ENCODE data around the gene ARMH1.
"Not testable (repeated sequence)": the region's sequence is repeated elsewhere in the genome, so short reads cannot be mapped to it uniquely, and the experiment has no call there.

Gene ARMH1

DNA sequence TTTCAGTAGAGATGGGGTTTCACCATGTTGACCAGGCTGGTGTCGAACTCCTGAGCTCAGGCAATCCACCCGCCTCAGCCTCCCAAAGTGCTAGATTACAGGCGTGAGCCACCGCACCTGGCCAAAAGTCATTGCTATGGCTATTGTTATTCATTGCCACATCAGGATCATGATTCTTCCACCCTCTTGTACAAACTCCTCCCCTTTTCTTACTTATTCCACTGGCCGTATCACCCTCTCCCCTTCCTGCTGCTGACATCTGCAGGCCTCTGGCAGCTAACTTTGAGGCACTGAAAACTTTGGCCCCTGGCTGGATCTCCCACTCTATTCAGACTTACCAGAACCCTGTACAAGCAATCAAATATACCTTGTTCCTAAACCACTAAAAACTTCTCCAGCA lies 11.1 kb upstream of the ARMH1 start:
- H3K27ac ChIP-seq: no peak overlapping the region

DNA sequence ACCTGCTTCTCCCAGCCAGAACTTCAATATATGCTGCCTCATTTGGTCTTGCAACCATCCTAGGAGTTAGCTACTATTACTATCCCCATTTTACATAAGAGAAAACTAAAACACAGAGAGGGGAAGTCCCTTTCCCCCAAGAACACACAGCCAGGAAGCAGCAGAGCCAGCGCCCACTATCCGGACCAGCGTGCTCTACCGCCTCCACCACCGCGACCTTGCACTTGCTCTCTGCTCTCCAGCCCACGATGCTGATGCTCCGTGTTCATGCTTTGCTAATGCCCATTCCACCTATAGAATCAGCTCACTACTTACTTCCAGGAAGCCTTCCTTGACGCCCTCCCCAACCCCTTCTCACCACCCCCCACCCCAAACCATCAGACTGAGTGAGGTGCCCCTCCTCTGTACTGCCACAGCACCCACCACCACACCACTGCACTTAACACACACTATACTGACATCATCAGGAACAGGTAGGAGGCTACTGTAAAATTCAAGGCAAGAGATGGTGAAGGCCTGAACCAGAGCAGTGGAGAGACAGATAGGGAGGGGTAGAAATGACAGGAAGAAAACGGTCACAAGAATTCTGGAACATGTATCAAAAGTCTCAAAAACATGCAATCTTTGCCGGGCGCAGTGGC lies 9.7 kb upstream of the ARMH1 start:
- H3K4me3 ChIP-seq: no peak overlapping the region
- H3K27ac ChIP-seq: no peak overlapping the region

More for the DNA sequence above, 11.1 kb upstream of the ARMH1 start:
- no peak overlapping the region for H3K4me3 ChIP-seq

DNA sequence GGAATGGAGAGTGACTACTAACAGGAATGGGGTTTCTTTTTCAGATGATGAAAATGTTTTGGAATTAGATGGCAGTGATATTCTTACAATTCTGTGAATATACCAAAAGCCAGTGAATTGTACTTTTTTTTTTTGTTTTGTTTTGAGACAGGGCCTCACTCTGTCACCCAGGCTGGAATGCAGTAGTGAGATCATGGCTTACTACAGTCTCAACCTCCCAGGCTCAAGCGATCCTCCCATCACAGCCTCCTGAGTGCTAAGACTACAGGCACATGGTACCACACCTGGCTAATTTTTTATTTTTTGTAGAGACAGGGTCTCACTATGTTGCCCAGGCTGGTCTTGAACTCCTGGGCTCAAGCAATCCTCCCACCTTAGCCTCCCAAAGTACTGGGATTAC lies 7.8 kb upstream of the ARMH1 start:
- not testable (repeated sequence) for H3K27ac ChIP-seq, H3K4me3 ChIP-seq

DNA sequence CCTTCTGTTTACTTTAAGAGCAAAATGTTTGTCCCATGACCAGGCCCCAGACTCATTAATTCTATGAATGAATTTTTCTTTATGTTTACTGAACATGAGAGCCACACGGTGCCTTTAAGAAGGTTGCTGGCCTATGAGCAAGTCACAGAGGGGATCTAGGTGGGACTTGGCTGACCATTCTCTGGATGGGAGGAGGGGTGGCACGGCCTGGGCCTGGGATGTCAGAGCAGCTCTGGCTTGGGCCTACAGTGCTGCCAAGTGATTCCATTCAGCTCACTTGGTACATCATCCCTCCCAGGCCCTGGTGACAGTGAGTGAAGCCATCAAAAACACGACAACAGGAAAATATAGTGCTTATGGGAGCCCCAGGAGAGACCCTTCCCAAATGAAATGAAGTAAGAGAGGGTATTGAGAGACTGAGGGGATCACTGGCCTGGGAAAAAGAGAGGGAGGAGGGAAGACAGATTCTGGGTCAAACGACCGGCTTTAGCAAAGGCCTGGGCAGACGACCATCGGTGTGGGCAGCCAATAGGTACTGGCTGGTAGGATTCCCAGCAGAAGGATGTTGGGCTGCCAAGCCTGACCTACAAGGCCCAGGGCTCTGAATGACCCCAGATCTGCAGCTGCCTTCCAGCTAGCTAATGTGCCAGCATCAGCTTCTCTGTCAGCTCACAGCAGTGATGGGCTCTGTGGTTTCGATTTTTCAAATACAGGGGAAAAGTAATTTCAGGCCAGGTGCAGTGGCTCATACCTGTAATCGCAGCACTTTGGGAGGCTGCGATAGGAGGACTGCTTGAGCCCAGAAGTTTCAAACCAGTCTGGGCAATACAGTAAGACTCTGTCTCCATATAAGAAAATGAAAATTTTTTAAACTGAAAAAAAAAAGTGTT lies 3.5 kb upstream of the ARMH1 start:
- no peak overlapping the region for H3K27ac ChIP-seq
- no peak overlapping the region for H3K4me3 ChIP-seq

DNA sequence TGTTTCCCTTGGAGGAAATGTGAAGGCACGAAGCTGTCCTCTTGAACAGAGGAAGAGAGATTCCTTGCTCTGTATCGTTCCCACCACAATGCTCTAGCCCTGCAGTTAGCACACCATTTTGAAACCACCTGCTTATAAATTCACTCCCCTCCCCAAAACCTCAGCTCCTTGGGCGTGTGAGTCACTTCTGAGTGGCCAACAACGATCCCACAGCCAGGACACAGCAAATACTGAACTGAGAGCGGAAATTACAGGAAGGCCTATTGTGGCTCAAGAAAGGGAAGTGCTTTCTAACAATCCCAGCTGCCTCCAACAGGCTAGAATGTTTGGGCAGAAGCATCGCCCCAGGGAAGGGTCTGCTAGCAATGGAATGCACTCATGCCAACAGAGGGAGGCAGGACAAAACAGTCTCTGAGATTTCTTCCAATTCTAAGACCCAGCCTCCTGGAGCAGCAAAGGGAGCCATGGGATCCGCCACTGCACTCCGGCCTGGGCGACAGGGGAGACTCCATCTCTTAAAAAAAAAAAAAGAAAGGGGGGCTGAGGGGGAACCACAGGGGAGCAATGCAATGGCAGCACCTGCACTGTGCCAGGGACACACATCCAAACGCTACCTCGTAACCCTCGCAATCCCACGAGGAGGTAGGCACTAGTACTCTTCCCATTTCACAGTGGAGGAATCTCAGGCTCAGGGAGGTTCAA lies 2.1 kb upstream of the ARMH1 start:
- H3K27ac ChIP-seq: peak overlapping the region in 6 of 21 experiments; percentile 7 to 87 (median 62)

DNA sequence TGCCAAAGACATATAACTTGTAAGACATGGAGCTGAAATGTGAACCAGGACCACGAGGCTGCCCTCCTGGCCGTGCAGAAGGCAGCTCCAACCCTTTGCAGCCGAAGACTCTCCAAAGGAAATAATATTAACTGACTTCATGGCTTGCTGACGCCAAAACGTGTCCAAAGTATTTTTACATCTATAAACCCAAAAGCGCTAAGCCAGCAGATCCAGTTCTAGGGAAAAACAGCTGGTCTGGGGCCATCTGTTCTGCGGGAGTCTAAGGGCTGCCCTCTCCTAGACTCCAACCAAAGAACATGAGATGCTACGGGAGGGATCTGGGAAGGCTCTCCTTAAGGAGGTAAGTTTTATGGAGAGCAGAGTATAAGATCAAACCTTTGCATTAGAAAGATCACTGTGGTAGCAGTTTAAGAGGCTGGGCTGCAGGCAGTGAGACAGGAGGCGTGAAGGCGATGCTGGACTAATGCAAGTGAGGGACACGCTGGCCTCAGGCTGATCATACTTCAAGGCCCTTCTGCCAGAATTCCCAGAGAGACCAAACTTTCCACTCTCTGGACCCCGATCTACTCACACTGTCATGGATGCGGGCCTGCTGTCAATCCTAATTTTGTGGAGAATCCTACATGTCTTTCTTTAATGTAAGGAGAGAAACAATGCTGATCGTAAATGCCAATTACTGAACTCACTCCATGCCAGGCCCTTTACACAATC lies 1.4 kb upstream of the ARMH1 start:
- peak overlapping the region; percentile 49 to 59 (median 56) for H3K4me3 ChIP-seq
- H3K27ac ChIP-seq: peak overlapping the region in 20 of 21 experiments; percentile 77 to 93 (median 87)

More for the DNA sequence above, 2.1 kb upstream of the ARMH1 start:
- no peak overlapping the region for H3K4me3 ChIP-seq

DNA sequence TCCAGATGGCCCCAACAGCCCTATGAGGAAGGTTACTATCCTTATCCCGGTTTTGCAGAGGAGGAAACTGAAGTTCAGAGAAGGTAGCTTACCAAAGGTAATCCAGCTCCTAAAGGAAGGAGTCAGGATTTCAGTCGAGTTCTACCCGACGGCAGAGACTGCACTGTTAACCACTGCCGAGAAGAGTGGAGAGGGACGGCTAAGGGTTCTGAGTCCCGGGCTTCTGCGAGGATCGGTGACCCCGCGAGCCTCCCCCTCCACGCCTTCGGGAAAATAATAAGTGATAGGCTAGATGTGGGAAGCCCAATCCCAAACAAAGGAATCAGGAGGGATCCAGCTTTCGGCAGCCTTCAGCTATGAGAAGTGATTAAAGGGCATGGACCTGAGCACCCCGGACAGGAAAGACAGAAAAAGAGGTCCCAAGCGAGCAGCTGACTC lies 820 bp upstream of the ARMH1 start:
- Histone ChIP-seq H3K27ac (peak overlapping the region in 20 of 21 experiments; percentile 77 to 93 (median 87)), H3K4me3 (peak overlapping the region; percentile 49 to 59 (median 56))

DNA sequence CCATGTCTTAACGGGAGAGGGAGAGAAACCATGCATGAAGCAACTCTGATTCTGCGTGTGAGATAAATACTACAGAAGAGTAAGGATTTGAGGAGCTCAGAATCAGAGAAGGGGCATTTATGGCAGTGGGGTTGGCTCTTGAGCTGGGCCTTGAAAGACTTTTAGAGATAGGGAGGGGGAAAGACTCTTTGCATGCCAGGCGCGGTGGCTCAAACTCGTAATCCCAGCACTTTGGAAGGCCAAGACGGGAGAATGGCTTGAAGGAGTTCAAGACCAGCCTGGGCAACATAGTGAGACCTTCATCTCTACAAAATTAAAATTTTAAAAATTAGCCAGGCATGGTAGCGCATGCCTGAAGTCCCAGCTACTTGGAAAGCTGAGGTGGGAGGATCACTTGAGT lies 672 bp downstream of the ARMH1 start:
- peak overlapping the region in 13 of 21 experiments; percentile 52 to 93 (median 87) for H3K27ac ChIP-seq
- H3K4me3 ChIP-seq: peak overlapping the region in 4 of 7 experiments; percentile 52 to 59 (median 57)

DNA sequence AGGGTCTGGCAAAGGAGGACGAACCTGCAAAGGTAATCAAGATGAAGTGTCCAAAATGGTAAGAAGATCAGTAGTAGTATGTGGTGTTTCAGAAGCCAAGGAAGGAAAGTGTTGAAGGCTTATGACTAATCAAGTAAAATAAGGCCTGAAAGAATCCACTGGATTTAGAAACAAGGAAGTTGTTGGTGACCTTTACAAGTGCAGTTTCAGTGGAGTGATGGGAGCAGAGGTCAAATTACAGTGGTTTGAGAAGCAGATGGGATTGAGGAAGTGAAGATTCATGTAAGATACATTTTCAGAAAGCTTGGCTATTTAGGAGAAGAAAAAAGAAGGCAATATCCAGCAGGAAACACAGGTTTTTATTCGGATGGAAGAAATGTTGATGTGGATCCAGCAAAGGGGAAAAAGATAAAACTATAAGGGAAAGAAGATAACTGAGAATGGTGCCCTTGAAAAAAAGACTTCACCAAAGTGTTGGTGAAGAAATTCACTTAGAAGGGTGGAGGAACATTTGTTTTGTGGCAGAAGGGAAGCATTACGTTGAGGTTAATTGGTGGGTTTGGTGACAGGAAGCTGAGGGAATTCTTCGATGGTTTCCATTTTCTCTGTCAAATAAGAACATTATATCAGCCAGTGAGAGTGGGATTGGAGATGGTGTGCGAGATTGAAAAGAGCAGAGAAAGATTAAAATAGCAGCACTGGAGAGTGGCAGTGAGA lies 2.1 kb downstream of the ARMH1 start:
- H3K4me3 ChIP-seq: no peak overlapping the region
- peak overlapping the region in 10 of 21 experiments; percentile 3 to 48 (median 18) for H3K27ac ChIP-seq

DNA sequence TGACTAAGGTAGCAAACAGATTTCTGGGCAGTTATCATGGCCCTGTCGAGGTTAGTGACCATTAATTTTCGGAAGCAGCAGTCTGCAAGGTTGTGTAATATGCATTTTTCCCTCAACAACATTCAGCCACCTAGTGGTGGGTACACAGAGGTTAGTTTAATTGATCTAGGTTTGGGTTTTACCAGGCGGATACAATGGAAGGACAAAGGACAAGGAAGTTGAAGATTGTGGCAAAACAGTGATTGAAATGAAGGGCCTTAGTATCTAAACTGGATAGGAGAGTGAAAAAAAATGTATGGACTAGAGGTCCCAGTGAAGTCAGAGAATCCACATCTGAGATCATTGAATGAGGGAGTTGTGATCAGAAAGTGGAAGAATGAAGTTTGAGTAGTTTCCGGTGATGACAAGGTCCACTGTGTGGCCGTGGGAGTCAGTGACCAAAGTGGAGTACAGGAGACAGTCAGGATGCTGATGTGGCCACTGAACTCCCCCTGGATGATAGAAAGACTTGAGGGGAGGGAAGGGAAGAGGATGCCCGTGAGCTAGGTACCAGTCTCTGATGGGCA lies 2.8 kb downstream of the ARMH1 start:
- Histone ChIP-seq H3K27ac (peak overlapping the region in 6 of 21 experiments; percentile 3 to 48 (median 15)), H3K4me3 (no peak overlapping the region)

DNA sequence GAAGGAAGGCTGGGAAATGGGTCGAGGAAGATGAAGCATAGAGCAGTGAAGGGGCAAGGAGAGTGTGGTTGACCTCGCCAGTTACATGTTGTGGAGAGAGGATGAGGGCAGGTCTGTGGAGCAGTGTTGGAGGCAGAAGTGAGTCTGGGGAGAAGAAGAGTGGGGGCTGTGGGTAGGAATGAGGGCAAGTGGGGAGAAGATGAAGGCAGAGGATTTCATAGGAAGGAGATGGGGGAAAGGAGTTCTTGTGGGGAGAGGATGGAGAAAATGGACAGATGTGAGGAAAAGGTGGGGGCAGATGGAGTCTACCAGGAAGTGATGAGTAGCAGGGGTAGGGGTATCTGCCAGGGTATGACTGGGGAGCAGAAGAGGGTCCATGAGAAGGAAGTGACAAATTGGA lies 3.6 kb downstream of the ARMH1 start:
- Histone ChIP-seq H3K27ac (no peak overlapping the region), H3K4me3 (no peak overlapping the region)

DNA sequence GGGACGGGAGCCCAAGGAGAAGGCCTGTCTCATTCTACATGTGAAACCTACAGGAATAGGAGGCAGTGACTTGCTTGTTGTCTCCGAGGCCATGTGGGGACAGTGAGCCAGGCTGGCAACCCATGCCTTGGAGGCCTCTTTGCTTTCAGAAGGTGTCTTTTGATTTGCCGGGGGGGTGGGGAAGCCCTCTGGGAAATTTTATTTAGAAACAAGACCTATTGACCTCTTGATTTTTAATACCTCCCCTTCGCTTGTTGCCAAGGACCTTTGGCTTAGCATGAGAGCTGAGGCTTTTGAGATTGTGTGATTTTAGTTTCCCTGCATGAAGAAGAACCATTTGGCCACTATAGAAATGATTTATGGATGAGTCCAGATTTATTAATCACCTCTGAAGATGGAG lies 4.1 kb downstream of the ARMH1 start:
- H3K4me3 ChIP-seq: no peak overlapping the region
- H3K27ac ChIP-seq: no peak overlapping the region

DNA sequence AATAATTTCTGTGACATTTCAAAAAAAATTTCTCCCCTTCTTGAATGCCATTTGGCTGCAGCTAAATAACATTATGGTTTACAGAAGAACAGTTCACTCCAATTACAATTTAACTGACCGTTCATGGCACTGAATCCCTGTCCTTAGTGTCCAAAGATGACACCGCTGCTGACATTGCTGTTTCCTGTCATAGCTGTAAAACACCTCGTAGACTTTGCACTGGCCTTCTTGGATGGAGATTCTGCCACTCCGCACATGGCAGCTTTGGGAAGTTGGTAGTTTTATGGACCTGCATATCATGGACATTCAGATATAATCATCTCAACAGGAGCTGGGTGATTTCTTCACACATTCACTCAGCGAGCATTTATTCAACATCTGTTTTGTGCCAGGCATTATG lies 5.0 kb downstream of the ARMH1 start:
- H3K27ac ChIP-seq: no peak overlapping the region
- no peak overlapping the region for H3K4me3 ChIP-seq

DNA sequence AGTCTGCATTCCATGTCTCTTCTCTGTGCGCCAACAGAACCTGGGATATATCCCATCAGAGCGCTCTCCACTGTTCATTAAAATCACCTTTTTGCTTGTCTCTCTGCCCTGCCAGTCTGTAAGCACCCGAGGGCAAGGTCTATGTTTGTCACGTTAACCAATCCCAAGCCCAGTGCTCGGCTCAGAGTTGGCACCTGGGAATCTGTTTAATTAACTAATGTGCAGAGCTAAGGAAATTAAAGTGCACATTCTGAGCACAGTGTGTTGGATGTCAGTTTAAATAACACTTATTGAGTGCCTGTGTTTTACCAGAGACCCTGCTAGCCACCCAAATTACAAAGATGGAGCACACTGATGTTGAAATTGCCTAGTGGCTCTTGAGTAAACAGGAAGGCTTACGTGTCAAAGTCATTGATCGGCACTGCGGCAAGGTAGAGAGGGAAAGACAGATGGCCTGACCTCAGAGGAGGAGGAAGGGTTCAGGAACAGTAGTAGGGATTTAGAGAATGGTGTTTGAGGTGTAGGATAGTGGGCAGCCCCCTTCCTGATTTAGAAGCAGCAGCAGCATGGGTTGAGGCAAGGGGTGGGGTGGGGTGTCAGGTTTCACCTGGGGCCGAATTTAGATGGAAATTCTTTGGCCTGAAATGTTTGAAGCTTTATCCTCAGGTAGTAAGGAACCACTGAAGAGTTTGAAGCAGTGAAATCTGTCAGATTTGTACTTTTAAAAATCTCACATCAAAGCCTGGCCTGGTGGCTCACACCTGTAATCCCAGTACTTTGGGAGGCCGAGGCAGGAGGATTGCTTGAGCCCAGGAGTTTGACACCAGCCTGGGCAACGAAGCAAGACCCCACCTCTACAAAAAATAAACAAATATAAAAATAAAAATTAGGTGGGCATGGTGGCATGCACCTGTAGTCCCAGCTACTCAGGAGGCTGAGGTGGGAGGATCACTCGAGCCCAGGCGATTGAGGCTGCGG lies 7.7 kb downstream of the ARMH1 start:
- no peak overlapping the region for H3K27ac ChIP-seq
- no peak overlapping the region for H3K4me3 ChIP-seq

DNA sequence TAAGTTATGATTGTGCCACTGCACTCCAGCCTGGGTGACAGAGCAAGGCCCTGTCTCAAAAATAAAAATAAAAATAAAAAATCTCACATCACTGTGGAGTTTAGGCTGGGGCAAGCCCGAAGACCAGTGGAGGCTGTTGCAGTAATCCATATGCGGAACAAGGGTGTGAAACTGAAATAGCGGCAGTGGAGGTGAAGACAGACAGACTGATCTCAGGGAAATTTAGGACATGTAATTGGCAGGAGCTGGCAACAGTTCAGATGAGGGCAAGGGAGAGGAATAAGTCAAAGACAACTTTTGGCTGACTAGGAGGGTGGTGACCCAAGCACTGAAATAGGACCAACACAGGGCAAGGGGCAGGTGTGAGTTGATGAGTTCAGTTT lies 8.4 kb downstream of the ARMH1 start:
- Histone ChIP-seq H3K27ac (no peak overlapping the region), H3K4me3 (no peak overlapping the region)

DNA sequence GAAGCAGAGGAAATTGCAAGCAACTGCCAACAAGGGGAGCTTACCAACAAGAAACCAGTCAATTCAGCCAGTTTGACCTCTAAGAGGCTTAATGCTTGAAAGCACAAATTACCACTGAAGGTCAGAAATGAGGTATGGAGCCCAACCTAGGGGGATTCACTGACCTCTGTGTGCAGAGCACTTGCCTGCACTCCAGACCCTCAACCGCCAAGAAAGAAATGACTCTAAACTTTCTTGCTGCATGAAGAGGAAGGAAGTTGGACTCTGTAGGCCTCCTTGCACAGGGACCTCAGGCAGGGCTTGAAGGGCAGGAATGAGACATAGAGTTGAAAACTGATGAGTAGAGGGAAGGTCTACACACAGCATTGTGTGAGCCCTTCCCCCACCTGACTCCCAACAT lies 10.0 kb downstream of the ARMH1 start:
- Histone ChIP-seq H3K27ac (no peak overlapping the region), H3K4me3 (no peak overlapping the region)

DNA sequence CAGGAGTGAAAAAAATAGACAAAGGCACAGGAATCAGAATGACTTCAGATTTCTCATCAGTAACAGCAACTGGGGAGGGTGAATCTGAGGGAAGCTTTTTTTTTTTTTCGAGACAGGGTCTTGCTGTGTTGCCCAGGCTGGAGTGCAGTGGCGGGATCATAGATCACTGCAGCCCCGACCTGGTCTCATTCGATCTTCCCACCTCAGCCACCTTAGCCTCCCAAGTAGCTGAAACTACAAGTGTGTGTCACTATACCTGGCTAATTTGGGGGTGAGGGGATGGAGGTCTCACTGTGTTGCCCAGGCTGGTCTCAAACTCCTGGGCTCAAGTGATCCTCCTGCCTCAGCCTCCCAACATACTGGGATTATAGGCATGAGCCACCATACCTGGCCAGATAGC lies 10.7 kb downstream of the ARMH1 start:
- Histone ChIP-seq H3K4me3 (no peak overlapping the region), H3K27ac (no peak overlapping the region)

DNA sequence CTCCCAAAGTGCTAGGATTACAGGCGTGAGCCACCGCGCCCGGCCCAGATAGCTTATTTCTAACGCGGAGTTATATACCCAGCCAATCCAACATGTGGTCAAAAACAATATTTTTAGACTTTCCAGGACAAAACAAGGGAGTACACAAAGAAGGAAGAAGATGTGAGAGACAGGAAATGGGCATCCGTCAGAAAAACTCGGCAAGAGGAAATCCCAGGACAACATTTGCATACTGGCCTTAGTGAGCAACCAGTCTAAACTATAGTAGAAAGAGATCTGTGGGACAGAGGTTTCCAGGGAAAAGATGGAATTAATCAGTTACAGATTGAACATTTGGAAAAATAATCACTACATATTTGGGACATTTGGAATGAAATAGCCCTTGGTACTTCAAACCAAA lies 11.4 kb downstream of the ARMH1 start:
- no peak overlapping the region for H3K4me3 ChIP-seq
- H3K27ac ChIP-seq: no peak overlapping the region
